ENCODE measurements around the gene GOLGA6L24. TPM values are rescaled to one million over a fixed set of nuclear protein-coding genes. Genes with fewer than 3 reads are reported as not detected.
A peak's percentile ranks its signal among the peaks of the same experiment; 100 is the strongest.
"Not testable (repeated sequence)": the region's sequence is repeated elsewhere in the genome, so short reads cannot be mapped to it uniquely, and the experiment has no call there.

The GOLGA6L24 gene, protein sequence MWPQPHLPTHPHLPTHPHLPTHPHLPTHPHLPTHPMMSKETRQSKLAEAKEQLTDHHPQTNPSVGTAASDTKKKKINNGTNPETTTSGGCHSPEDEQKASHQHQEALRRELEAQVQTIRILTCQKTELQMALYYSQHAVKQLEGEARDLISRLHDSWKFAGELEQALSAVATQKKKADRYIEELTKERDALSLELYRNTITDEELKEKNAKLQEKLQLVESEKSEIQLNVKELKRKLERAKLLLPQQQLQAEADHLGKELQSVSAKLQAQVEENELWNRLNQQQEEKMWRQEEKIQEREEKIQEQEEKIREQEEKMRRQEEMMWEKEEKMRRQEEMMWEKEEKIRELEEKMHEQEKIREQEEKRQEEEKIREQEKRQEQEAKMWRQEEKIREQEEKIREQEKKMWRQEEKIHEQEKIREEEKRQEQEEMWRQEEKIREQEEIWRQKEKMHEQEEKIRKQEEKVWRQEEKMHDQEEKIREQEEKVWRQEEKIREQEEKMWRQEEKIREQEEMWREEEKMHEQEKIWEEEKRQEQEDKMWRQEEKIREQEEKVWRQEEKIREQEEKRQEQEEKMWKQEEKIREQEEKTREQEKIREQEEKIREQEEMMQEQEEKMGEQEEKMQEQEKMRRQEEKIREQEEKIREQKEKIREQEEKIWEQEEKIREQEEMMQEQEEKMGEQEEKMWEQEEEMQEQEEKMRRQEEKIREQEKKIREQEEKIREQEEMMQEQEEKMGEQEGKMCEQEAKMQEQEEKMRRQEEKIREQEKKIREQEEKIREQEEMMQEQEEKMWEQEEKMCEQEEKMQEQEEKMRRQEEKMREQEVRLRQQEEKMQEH
- not detected for total RNA-seq

- H3K4me3 ChIP-seq; H3K27me3 ChIP-seq; H3K36me3 ChIP-seq; DNase-seq (ENCODE audit: extremely low spot score); intact Hi-C loops (cut with DNase I); H3K27ac ChIP-seq (replicated peaks in 1 of 4); H3K9me3 ChIP-seq; H3K4me1 ChIP-seq: not testable (repeated sequence)
- no CpG with 5 or more reads among the region's 7 CpGs for WGBS
These were observed at the start of gene GOLGA6L24 for GRCh38 chr15:28357984-28358383. Gene GOLGA6L24, minus strand, starts transcription at chr15:28358084. Its CDS starts 61 bp downstream, at chr15:28358023.

DNA sequence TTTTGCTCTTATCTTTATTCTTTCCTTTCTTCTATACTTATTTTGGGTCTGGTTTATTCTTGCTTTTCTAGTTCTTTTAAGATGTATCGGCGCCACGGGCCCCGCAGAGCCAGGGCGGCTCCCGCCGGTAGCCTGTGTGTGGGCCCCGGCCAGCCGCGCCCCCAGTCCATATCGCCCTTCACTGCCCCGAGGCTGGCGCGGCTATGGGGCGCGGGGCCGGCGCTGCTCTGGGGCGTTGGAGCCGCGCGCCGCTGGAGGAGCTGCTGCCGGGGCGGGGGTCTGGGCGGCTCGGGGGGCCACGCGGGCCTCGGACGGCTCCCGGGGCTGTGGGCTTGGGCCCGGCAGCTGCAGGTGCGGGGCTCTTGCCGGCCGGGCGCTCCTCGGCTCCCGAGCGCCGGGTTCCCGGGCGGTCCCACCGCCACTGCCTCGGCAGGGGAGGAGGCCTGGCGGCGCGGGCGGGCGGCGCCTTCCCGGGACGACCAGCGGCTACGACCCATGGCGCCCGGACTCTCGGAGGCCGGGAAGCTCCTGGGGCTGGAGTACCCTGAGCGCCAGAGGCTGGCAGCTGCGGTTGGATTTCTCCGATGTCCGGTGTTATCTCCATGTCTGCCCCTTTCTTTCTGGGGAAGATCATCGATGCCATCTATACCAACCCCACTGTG, 45.0 kb upstream of the GOLGA6L24 start:
- intact Hi-C loops (cut with DNase I); H3K27me3 ChIP-seq: not testable (repeated sequence)

DNA sequence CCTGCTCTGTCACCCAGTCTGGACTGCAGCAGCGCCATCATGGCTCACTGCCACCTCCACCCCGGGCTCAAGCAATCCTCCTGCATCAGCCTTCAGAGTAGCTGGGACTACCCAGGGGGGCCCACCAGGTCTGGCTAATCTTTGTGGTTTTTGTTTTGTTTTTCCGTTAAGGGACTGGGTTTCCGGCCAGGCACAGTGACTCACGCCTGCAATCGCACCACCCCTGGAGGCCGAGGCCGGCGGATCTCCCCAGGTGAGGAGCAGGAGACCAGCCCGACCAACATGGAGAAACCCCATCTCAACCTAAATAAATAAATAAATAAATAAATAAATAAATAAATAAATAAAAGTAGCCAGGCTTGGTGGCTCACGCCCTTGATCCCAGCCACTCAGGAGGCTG, 38.1 kb upstream of the GOLGA6L24 start:
- H3K4me3 ChIP-seq; DNase-seq (ENCODE audit: extremely low spot score); H3K27ac ChIP-seq (replicated peaks in 1 of 4); H3K36me3 ChIP-seq; H3K4me1 ChIP-seq; H3K27me3 ChIP-seq; H3K9me3 ChIP-seq; intact Hi-C loops (cut with DNase I): not testable (repeated sequence)
- WGBS: no CpG with 5 or more reads among the region's 11 CpGs

More for the DNA sequence above, 45.0 kb upstream of the GOLGA6L24 start:
- H3K4me1 ChIP-seq; DNase-seq (ENCODE audit: extremely low spot score); H3K4me3 ChIP-seq; H3K36me3 ChIP-seq; H3K27ac ChIP-seq (replicated peaks in 1 of 4); H3K9me3 ChIP-seq: not testable (repeated sequence)
- no CpG with 5 or more reads among the region's 64 CpGs for WGBS

DNA sequence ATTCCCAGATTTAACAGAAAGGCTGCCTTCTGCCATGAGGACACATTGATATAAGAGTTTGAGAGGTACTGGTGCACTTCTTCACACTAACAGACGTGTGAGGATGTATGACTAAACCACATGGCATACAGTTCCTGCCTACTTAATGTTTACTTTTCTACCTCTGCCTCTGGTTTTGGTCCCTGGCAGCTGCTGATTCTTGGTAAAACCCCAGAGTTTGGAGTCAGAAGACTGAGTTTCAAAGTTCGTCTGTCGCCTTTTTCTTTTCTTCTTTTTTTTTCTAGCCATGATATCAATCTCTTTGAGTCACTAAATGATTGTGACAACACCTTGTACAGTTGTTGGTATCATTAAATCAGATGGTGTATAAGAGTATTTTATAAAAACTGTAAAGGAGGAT, 22.2 kb upstream of the GOLGA6L24 start:
- H3K27me3 ChIP-seq; H3K27ac ChIP-seq (replicated peaks in 1 of 4); DNase-seq (ENCODE audit: extremely low spot score); intact Hi-C loops (cut with DNase I); H3K4me1 ChIP-seq; H3K9me3 ChIP-seq; H3K36me3 ChIP-seq; H3K4me3 ChIP-seq: not testable (repeated sequence)
- 46% methylated on average over 2 of the region's 3 CpGs for WGBS

DNA sequence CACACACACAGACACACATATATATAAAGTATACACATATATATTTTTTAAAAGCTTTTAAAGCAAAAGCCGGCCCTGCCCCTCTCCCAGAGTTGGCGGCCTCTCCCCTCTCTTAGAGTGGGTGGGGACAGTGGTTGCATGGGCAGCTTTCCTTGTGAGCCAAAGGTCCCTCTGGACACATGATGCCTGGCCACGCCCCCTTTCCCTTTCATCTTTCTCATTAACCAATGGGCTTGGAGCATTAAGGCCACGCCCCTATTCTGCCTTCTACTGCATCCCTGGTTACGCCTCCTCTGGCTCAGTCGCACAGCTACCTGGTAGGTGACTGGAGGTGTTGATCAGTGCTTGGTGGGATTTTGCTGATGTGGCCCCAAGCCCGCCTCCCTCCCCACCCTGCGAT, 20.5 kb upstream of the GOLGA6L24 start, which contains the start of gene GOLGA8F:
Gene GOLGA8F (plus strand): TSS at position 301 of the 400 bp plus-strand sequence. CDS start 98 bp downstream, at position 399.
- WGBS: no CpG with 5 or more reads among the region's 8 CpGs

DNA sequence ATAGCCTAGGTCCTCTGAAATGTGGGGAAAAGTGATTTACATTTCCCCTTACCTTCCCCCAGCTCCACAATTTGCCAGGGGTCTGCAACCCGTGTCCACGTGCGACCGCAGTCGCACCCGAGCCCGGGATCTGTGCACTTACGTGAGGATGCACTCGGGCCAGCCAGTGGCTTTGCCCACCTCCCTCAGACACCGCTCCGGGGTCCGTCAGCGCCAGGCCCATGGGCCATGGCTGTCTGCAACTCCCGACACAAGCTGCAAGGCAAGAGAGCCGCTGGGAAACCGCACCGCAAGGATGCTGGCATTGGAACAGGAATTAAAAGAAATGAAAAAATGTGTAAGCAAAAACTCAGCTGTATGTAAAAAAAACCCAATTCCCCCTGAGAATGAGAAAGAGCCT, 7.6 kb upstream of the GOLGA6L24 start:
- H3K27ac ChIP-seq (replicated peaks in 1 of 4); DNase-seq (ENCODE audit: extremely low spot score); intact Hi-C loops (cut with DNase I); H3K4me3 ChIP-seq; H3K4me1 ChIP-seq; H3K36me3 ChIP-seq; H3K9me3 ChIP-seq; H3K27me3 ChIP-seq: not testable (repeated sequence)
- WGBS: no CpG with 5 or more reads among the region's 17 CpGs

More for the DNA sequence above, 20.5 kb upstream of the GOLGA6L24 start, which contains the start of gene GOLGA8F:
- DNase-seq (ENCODE audit: extremely low spot score); H3K27me3 ChIP-seq; H3K27ac ChIP-seq (replicated peaks in 1 of 4); H3K4me3 ChIP-seq; H3K9me3 ChIP-seq; H3K4me1 ChIP-seq; intact Hi-C loops (cut with DNase I); H3K36me3 ChIP-seq: not testable (repeated sequence)

DNA sequence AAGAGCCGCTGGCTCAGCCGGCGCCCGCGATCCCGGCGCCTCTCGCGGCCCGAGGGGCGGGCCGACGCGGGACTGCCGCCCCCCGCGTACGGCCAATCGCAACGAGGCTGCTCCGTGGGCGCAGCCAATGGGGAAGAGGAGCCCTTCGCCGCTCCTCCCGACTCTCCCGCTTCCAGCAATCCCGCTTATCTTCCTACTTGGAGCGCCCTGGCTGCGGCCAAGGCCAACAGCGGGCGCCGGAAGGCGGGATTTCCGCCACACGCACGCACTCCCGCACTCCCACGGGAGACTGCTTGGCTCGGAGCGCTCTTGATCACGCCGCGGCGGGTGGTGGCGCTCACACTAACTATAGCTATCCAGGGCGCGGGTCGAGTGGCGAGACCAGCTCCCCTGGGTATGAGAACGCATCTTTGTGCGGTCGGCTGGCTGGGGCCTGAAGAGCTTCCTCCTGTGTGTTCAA, 35.7 kb downstream of the GOLGA6L24 start, which contains the start of gene HERC2:
Gene HERC2 (minus strand): TSS at position 51 of the 460 bp plus-strand sequence. CDS start 746 bp downstream, outside the sequence.
- WGBS: no CpG with 5 or more reads among the region's 52 CpGs
- H3K4me1 ChIP-seq; H3K27me3 ChIP-seq; DNase-seq (ENCODE audit: extremely low spot score); H3K36me3 ChIP-seq; H3K9me3 ChIP-seq; intact Hi-C loops (cut with DNase I): not testable (repeated sequence)
- Histone ChIP-seq H3K4me3 (peak within 1 kb of the TSS; percentile 39 to 59 (median 47)), H3K27ac (replicated peaks in 1 of 4) (peak within 1 kb of the TSS in 3 of 4 donors; percentile 31 to 67 (median 48))

- H3K27me3 ChIP-seq; H3K4me1 ChIP-seq; intact Hi-C loops (cut with DNase I); H3K9me3 ChIP-seq; DNase-seq (ENCODE audit: extremely low spot score): not testable (repeated sequence)
- H3K36me3 ChIP-seq: peaks cover 0 to 13% (median 7%) of the 10 kb centered on the region in 4 donors
- peak overlapping the region in 3 of 4 donors; percentile 31 to 67 (median 48) for H3K27ac ChIP-seq (replicated peaks in 1 of 4)
- 1% methylated on average over 9 of the region's 39 CpGs for WGBS
- peak overlapping the region; percentile 39 to 59 (median 47) for H3K4me3 ChIP-seq
These were observed 36.4 kb downstream of the GOLGA6L24 start for GRCh38 chr15:28321358-28322078.

GRCh38 chr15:28319725-28320124, 38.2 kb downstream of the GOLGA6L24 start:
- peaks cover 0 to 22% (median 9%) of the 10 kb centered on the region in 4 donors for H3K36me3 ChIP-seq
- H3K9me3 ChIP-seq; H3K4me3 ChIP-seq; DNase-seq (ENCODE audit: extremely low spot score); intact Hi-C loops (cut with DNase I); H3K27me3 ChIP-seq; H3K4me1 ChIP-seq; H3K27ac ChIP-seq (replicated peaks in 1 of 4): not testable (repeated sequence)
- WGBS: 78% methylated on average over 1 of the region's 1 CpG

- H3K27me3 ChIP-seq; DNase-seq (ENCODE audit: extremely low spot score); H3K9me3 ChIP-seq; H3K4me3 ChIP-seq; intact Hi-C loops (cut with DNase I); H3K27ac ChIP-seq (replicated peaks in 1 of 4): not testable (repeated sequence)
- peaks cover 0 to 10% (median 6%) of the 10 kb centered on the region in 4 donors for H3K4me1 ChIP-seq
- no CpG with 5 or more reads among the region's 3 CpGs for WGBS
- peaks cover 0 to 26% (median 12%) of the 10 kb centered on the region in 4 donors for H3K36me3 ChIP-seq
These were observed 39.1 kb downstream of the GOLGA6L24 start for GRCh38 chr15:28318828-28319227.

DNA sequence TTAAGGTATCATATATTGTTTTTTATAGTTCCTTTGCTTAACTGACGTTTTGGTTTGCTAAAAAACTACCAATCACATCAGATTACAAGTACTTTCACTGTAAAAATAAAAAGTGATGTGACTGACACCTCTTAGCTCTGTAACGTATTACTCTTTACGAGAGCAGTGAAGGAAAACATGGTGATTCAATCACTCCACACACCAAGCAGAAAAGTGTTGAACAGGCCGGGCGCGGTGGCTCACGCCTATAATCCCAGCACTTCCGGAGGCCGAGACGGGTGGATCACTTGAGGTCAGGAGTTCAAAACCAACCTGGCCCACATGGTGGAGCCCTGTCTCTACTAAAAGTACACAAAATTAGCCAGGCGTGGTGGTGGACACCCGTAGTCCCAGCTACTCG, 39.8 kb downstream of the GOLGA6L24 start:
- Histone ChIP-seq H3K36me3 (peaks cover 0 to 28% (median 13%) of the 10 kb centered on the region in 4 donors), H3K4me1 (peaks cover 0 to 10% (median 6%) of the 10 kb centered on the region in 4 donors)
- 90% methylated on average over 13 of the region's 13 CpGs for WGBS
- H3K27me3 ChIP-seq; H3K4me3 ChIP-seq; DNase-seq (ENCODE audit: extremely low spot score); H3K9me3 ChIP-seq; H3K27ac ChIP-seq (replicated peaks in 1 of 4); intact Hi-C loops (cut with DNase I): not testable (repeated sequence)

Data from esophagus muscularis mucosa (tissue), 4 donors.